Liver (tissue), 3 donors: ENCODE measurements around the gene PPP3CA.

Experiments
- CTCF ChIP-seq: fragments of 150-350 bp; IDR thresholded peaks from 2 replicates; pipeline ENCODE4 v1.5.1; 2017; ENCODE audit warnings: improper control_type of control experiment, low read depth, low read length; ENCODE audit not compliant: missing input control
- MAX ChIP-seq: IDR thresholded peaks from 2 replicates; pipeline ENCODE4 v1.6.1; 2016; ENCODE audit warnings: antibody characterized with exemption
- NR2F2 ChIP-seq: IDR thresholded peaks from 2 replicates; pipeline ENCODE4 v1.6.1; 2016; ENCODE audit warnings: antibody characterized with exemption
- REST ChIP-seq: IDR thresholded peaks from 2 replicates; pipeline ENCODE4 v1.6.1; 2016; ENCODE audit warnings: antibody characterized with exemption, mild to moderate bottlenecking
- YY1 ChIP-seq: IDR thresholded peaks from 2 replicates; pipeline ENCODE4 v1.6.1; 2016; ENCODE audit warnings: antibody characterized with exemption, mild to moderate bottlenecking
- donor health status: healthy.
- donor health status: healthy.

- TF ChIP-seq MAX (no peak), CTCF (no peak), NR2F2 (no peak), REST (no peak), YY1 (no peak)
These were observed 122.7 kb downstream of the PPP3CA start for GRCh38 chr4:101224358-101225218.
